ENCODE measurements around the gene RAB43. TPM values are rescaled to one million over a fixed set of nuclear protein-coding genes. Genes with fewer than 3 reads are reported as not detected.
A peak's percentile ranks its signal among the peaks of the same experiment; 100 is the strongest.

Gene RAB43
- polyA plus RNA-seq, 2 donors: 3.6 to 6.5 TPM

- Histone ChIP-seq H3K4me1 (ENCODE audit: control insufficient read depth in 2 of 2, insufficient read depth in 2 of 2, low read length in 1 of 2) (peaks cover 0 to 2% of the 10 kb centered on the region in 2 donors), H3K27ac (ENCODE audit: low read depth in 2 of 2, low read length in 1 of 2) (no peak overlapping the region), H3K4me3 (ENCODE audit: low read depth in 1 of 2, low read length in 2 of 2) (no peak overlapping the region), H3K9me3 (ENCODE audit: control insufficient read depth in 2 of 2, insufficient read depth in 1 of 2, low read depth in 1 of 2, low read length in 1 of 2) (no peaks in the 10 kb centered on the region), H3K36me3 (ENCODE audit: control insufficient read depth in 2 of 2, insufficient read depth in 2 of 2, low read length in 1 of 2) (no peaks in the 10 kb centered on the region), H3K27me3 (ENCODE audit: control insufficient read depth in 1 of 2, insufficient read depth in 2 of 2, low read length in 2 of 2) (no peaks in the 10 kb centered on the region)
- WGBS, 2 donors: 35 to 37% methylated on average over 4 of the region's 4 CpGs
Observed at GRCh38 chr3:129058441-129059200, 63.0 kb downstream of the RAB43 start.

GRCh38 chr3:129057249-129057648 lies 64.4 kb downstream of the RAB43 start:
- Histone ChIP-seq H3K27me3 (ENCODE audit: control insufficient read depth in 1 of 2, insufficient read depth in 2 of 2, low read length in 2 of 2) (no peaks in the 10 kb centered on the region), H3K9me3 (ENCODE audit: control insufficient read depth in 2 of 2, insufficient read depth in 1 of 2, low read depth in 1 of 2, low read length in 1 of 2) (no peaks in the 10 kb centered on the region), H3K36me3 (ENCODE audit: control insufficient read depth in 2 of 2, insufficient read depth in 2 of 2, low read length in 1 of 2) (no peaks in the 10 kb centered on the region), H3K27ac (ENCODE audit: low read depth in 2 of 2, low read length in 1 of 2) (no peak overlapping the region), H3K4me1 (ENCODE audit: control insufficient read depth in 2 of 2, insufficient read depth in 2 of 2, low read length in 1 of 2) (peaks cover 0 to 8% of the 10 kb centered on the region in 2 donors), H3K4me3 (ENCODE audit: low read depth in 1 of 2, low read length in 2 of 2) (no peak overlapping the region)
- WGBS, 2 donors: 89 to 94% methylated on average over 4 of the region's 4 CpGs

GRCh38 chr3:129056451-129057173 lies 65.0 kb downstream of the RAB43 start:
- WGBS, 2 donors: 66 to 77% methylated on average over 9 of the region's 9 CpGs
- no peaks in the 10 kb centered on the region for H3K27me3 ChIP-seq (ENCODE audit: control insufficient read depth in 1 of 2, insufficient read depth in 2 of 2, low read length in 2 of 2)
- H3K27ac ChIP-seq (ENCODE audit: low read depth in 2 of 2, low read length in 1 of 2): no peak overlapping the region
- H3K36me3 ChIP-seq (ENCODE audit: control insufficient read depth in 2 of 2, insufficient read depth in 2 of 2, low read length in 1 of 2): no peaks in the 10 kb centered on the region
- H3K4me3 ChIP-seq (ENCODE audit: low read depth in 1 of 2, low read length in 2 of 2): no peak overlapping the region
- H3K9me3 ChIP-seq (ENCODE audit: control insufficient read depth in 2 of 2, insufficient read depth in 1 of 2, low read depth in 1 of 2, low read length in 1 of 2): no peaks in the 10 kb centered on the region
- peaks cover 0 to 8% of the 10 kb centered on the region in 2 donors for H3K4me1 ChIP-seq (ENCODE audit: control insufficient read depth in 2 of 2, insufficient read depth in 2 of 2, low read length in 1 of 2)

GRCh38 chr3:129054605-129055104 lies 66.9 kb downstream of the RAB43 start:
- WGBS, 2 donors: 53 to 96% methylated on average over 3 of the region's 3 CpGs
- H3K27ac ChIP-seq (ENCODE audit: low read depth in 2 of 2, low read length in 1 of 2): no peak overlapping the region

GRCh38 chr3:129052675-129053074 lies 68.9 kb downstream of the RAB43 start:
- Histone ChIP-seq H3K4me3 (ENCODE audit: low read depth in 1 of 2, low read length in 2 of 2) (no peak overlapping the region), H3K36me3 (ENCODE audit: control insufficient read depth in 2 of 2, insufficient read depth in 2 of 2, low read length in 1 of 2) (no peaks in the 10 kb centered on the region), H3K27ac (ENCODE audit: low read depth in 2 of 2, low read length in 1 of 2) (peak overlapping the region in 1 of 2 donors; percentile 33), H3K9me3 (ENCODE audit: control insufficient read depth in 2 of 2, insufficient read depth in 1 of 2, low read depth in 1 of 2, low read length in 1 of 2) (no peaks in the 10 kb centered on the region), H3K4me1 (ENCODE audit: control insufficient read depth in 2 of 2, insufficient read depth in 2 of 2, low read length in 1 of 2) (peaks cover 0 to 6% of the 10 kb centered on the region in 2 donors), H3K27me3 (ENCODE audit: control insufficient read depth in 1 of 2, insufficient read depth in 2 of 2, low read length in 2 of 2) (no peaks in the 10 kb centered on the region)
- 55 to 69% methylated on average over 6 of the region's 6 CpGs for WGBS, 2 donors

More at GRCh38 chr3:129054605-129055104, 66.9 kb downstream of the RAB43 start:
- H3K4me3 ChIP-seq (ENCODE audit: low read depth in 1 of 2, low read length in 2 of 2): no peak overlapping the region
- H3K4me1 ChIP-seq (ENCODE audit: control insufficient read depth in 2 of 2, insufficient read depth in 2 of 2, low read length in 1 of 2): peaks cover 0 to 8% of the 10 kb centered on the region in 2 donors
- no peaks in the 10 kb centered on the region for H3K36me3 ChIP-seq (ENCODE audit: control insufficient read depth in 2 of 2, insufficient read depth in 2 of 2, low read length in 1 of 2)
- no peaks in the 10 kb centered on the region for H3K9me3 ChIP-seq (ENCODE audit: control insufficient read depth in 2 of 2, insufficient read depth in 1 of 2, low read depth in 1 of 2, low read length in 1 of 2)
- no peaks in the 10 kb centered on the region for H3K27me3 ChIP-seq (ENCODE audit: control insufficient read depth in 1 of 2, insufficient read depth in 2 of 2, low read length in 2 of 2)

GRCh38 chr3:129051871-129052340 lies 69.7 kb downstream of the RAB43 start:
- no peak overlapping the region for H3K4me3 ChIP-seq (ENCODE audit: low read depth in 1 of 2, low read length in 2 of 2)
- H3K4me1 ChIP-seq (ENCODE audit: control insufficient read depth in 2 of 2, insufficient read depth in 2 of 2, low read length in 1 of 2): peaks cover 6% of the 10 kb centered on the region in 2 donors
- H3K36me3 ChIP-seq (ENCODE audit: control insufficient read depth in 2 of 2, insufficient read depth in 2 of 2, low read length in 1 of 2): no peaks in the 10 kb centered on the region
- H3K27me3 ChIP-seq (ENCODE audit: control insufficient read depth in 1 of 2, insufficient read depth in 2 of 2, low read length in 2 of 2): no peaks in the 10 kb centered on the region
- WGBS, 2 donors: 48% methylated on average over 5 of the region's 5 CpGs
- H3K9me3 ChIP-seq (ENCODE audit: control insufficient read depth in 2 of 2, insufficient read depth in 1 of 2, low read depth in 1 of 2, low read length in 1 of 2): no peaks in the 10 kb centered on the region
- H3K27ac ChIP-seq (ENCODE audit: low read depth in 2 of 2, low read length in 1 of 2): no peak overlapping the region

GRCh38 chr3:129050556-129051295 lies 70.9 kb downstream of the RAB43 start:
- H3K4me1 ChIP-seq (ENCODE audit: control insufficient read depth in 2 of 2, insufficient read depth in 2 of 2, low read length in 1 of 2): peaks cover 6 to 11% of the 10 kb centered on the region in 2 donors
- H3K4me3 ChIP-seq (ENCODE audit: low read depth in 1 of 2, low read length in 2 of 2): no peak overlapping the region
- H3K27ac ChIP-seq (ENCODE audit: low read depth in 2 of 2, low read length in 1 of 2): no peak overlapping the region
- WGBS, 2 donors: 84 to 85% methylated on average over 12 of the region's 12 CpGs
- H3K27me3 ChIP-seq (ENCODE audit: control insufficient read depth in 1 of 2, insufficient read depth in 2 of 2, low read length in 2 of 2): peaks cover 0 to 5% of the 10 kb centered on the region in 2 donors
- no peaks in the 10 kb centered on the region for H3K36me3 ChIP-seq (ENCODE audit: control insufficient read depth in 2 of 2, insufficient read depth in 2 of 2, low read length in 1 of 2)
- H3K9me3 ChIP-seq (ENCODE audit: control insufficient read depth in 2 of 2, insufficient read depth in 1 of 2, low read depth in 1 of 2, low read length in 1 of 2): peaks cover 0 to 4% of the 10 kb centered on the region in 2 donors

GRCh38 chr3:129047553-129047839 lies 74.1 kb downstream of the RAB43 start:
- no peak overlapping the region for H3K27ac ChIP-seq (ENCODE audit: low read depth in 2 of 2, low read length in 1 of 2)
- H3K9me3 ChIP-seq (ENCODE audit: control insufficient read depth in 2 of 2, insufficient read depth in 1 of 2, low read depth in 1 of 2, low read length in 1 of 2): peaks cover 0 to 4% of the 10 kb centered on the region in 2 donors
- H3K4me1 ChIP-seq (ENCODE audit: control insufficient read depth in 2 of 2, insufficient read depth in 2 of 2, low read length in 1 of 2): peaks cover 0 to 13% of the 10 kb centered on the region in 2 donors
- H3K36me3 ChIP-seq (ENCODE audit: control insufficient read depth in 2 of 2, insufficient read depth in 2 of 2, low read length in 1 of 2): no peaks in the 10 kb centered on the region
- H3K27me3 ChIP-seq (ENCODE audit: control insufficient read depth in 1 of 2, insufficient read depth in 2 of 2, low read length in 2 of 2): peaks cover 0 to 5% of the 10 kb centered on the region in 2 donors
- WGBS, 2 donors: 89 to 91% methylated on average over 6 of the region's 6 CpGs
- no peak overlapping the region for H3K4me3 ChIP-seq (ENCODE audit: low read depth in 1 of 2, low read length in 2 of 2)

Measured in esophagus (tissue), 2 donors.